B cell (primary cell): ENCODE data around the gene WNT11. TPM values are rescaled to one million over a fixed set of nuclear protein-coding genes. Genes with fewer than 3 reads are reported as not detected.

Source experiments
- ATAC-seq: fragments of 200-7000 bp; cut with Tn5 transposase; one replicate; pipeline ENCODE4 v1.10.0; 2021; ENCODE audit warnings: low read depth, mild to moderate bottlenecking, moderate number of reproducible peaks, moderate library complexity
- CTCF ChIA-PET: fragments of 350-600 bp; sonication (Branson Sonifier 250); formaldehyde crosslinking; loops from one replicate; lab custom pipeline; 2021; ENCODE audit warnings: antibody characterized with exemption, inconsistent platforms; lab: Charles Lee
- POLR2A ChIA-PET: fragments of 350-600 bp; sonication (Branson Sonifier 250); formaldehyde crosslinking; loops from one replicate; lab custom pipeline; 2021; ENCODE audit warnings: antibody characterized with exemption; lab: Charles Lee
- DNase-seq: peaks from one replicate; pipeline ENCODE4 v3.0.0; 2013
- H2AFZ ChIP-seq: 2 replicates; pipeline ENCODE4 v1.6.1; 2012; ENCODE audit warnings: mild to moderate bottlenecking, low read depth, low read length; ENCODE audit not compliant: insufficient read depth, poor library complexity, severe bottlenecking
- H3K27ac ChIP-seq, 2 donors: 1 replicate in 1 of 2; 2 replicates in 1 of 2; pipeline ENCODE4 v1.5.1; 2012 to 2013; ENCODE audit warnings: low read length in 2 of 2, mild to moderate bottlenecking in 2 of 2, moderate library complexity in 1 of 2
- H3K27me3 ChIP-seq, 4 experiments: fragments of 200-600 bp in 1 of 4; sonication (generic) in 1 of 4; replicated peaks in 1 of 4; 1 replicate in 2 of 4; 2 replicates in 2 of 4; pipeline versions ENCODE4 v1.6.1 to v1.7.0; 2013 to 2016; ENCODE audit warnings: low read length in 3 of 4, mild to moderate bottlenecking in 2 of 4, mixed read lengths in 1 of 4, moderate library complexity in 1 of 4; ENCODE audit not compliant: insufficient read depth in 4 of 4, control insufficient read depth in 3 of 4; ENCODE audit errors: control extremely low read depth in 1 of 4
- H3K36me3 ChIP-seq, 2 experiments: replicated peaks in 1 of 2; 1 replicate in 1 of 2; 2 replicates in 1 of 2; pipeline versions ENCODE4 v1.6.1 to v1.7.1; 2013; ENCODE audit warnings: low read length in 1 of 2; ENCODE audit not compliant: insufficient read depth in 2 of 2, control insufficient read depth in 1 of 2; ENCODE audit errors: control extremely low read depth in 1 of 2, extremely low read depth in 1 of 2
- H3K4me1 ChIP-seq, 2 donors: fragments of 200-600 bp in 1 of 2; sonication (generic) in 1 of 2; 1 replicate in 1 of 2; 2 replicates in 1 of 2; pipeline versions ENCODE4 v1.5.1 to v1.6.1; 2013 to 2017; ENCODE audit warnings: low read length in 2 of 2; ENCODE audit not compliant: control insufficient read depth in 2 of 2, insufficient read depth in 2 of 2
- H3K4me2 ChIP-seq: replicated peaks from 2 replicates; pipeline ENCODE3; 2012; ENCODE audit warnings: mild to moderate bottlenecking, low read depth, low read length; ENCODE audit not compliant: poor library complexity, severe bottlenecking
- H3K4me3 ChIP-seq, 5 experiments: fragments of 200-600 bp in 1 of 5; sonication (generic) in 1 of 5; 1 replicate in 3 of 5; 2 replicates in 2 of 5; pipeline versions ENCODE4 v1.5.1 to v1.7.0; 2011 to 2016; ENCODE audit warnings: low read length in 4 of 5, mild to moderate bottlenecking in 4 of 5, low read depth in 2 of 5, control low read depth in 1 of 5, moderate library complexity in 1 of 5; ENCODE audit not compliant: insufficient read depth in 1 of 5; ENCODE audit errors: control extremely low read depth in 1 of 5, extremely low read depth in 1 of 5
- H3K79me2 ChIP-seq: fragments of 200-600 bp; sonication (generic); one replicate; pipeline ENCODE4 v1.6.0; 2016; ENCODE audit warnings: low read length; ENCODE audit not compliant: control insufficient read depth, insufficient read depth
- H3K9ac ChIP-seq: fragments of 200-600 bp; sonication (generic); 2 replicates; pipeline ENCODE4 v1.6.1; 2017; ENCODE audit warnings: mild to moderate bottlenecking, low read length, moderate library complexity
- H3K9me3 ChIP-seq, 3 donors: one replicate each; pipeline versions ENCODE4 v1.6.1 to v1.7.1; 2013; ENCODE audit warnings: low read length in 2 of 3; ENCODE audit not compliant: control insufficient read depth in 2 of 3, insufficient read depth in 1 of 3; ENCODE audit errors: control extremely low read depth in 1 of 3
- H4K20me1 ChIP-seq: 2 replicates; pipeline ENCODE4 v1.6.0; 2012; ENCODE audit warnings: mild to moderate bottlenecking, low read length; ENCODE audit not compliant: insufficient read depth, control insufficient read depth, poor library complexity, severe bottlenecking
- H3K27ac Mint-ChIP-seq: one replicate; pipeline ENCODE4 v1.8.0; 2021; ENCODE audit warnings: mixed read lengths
- H3K27me3 Mint-ChIP-seq: one replicate; pipeline ENCODE4 v1.8.0; 2021; ENCODE audit warnings: mixed read lengths
- H3K4me1 Mint-ChIP-seq: one replicate; pipeline ENCODE4 v1.8.0; 2021; ENCODE audit warnings: mixed read lengths
- H3K4me3 Mint-ChIP-seq: one replicate; pipeline ENCODE4 v1.8.0; 2021; ENCODE audit warnings: mixed read lengths
- H3K9me3 Mint-ChIP-seq: one replicate; pipeline ENCODE4 v1.8.0; 2022; ENCODE audit warnings: mixed read lengths; ENCODE audit not compliant: insufficient read depth
- EZH2 ChIP-seq: IDR thresholded peaks from 2 replicates; pipeline ENCODE4 v1.6.1; 2012; ENCODE audit warnings: borderline replicate concordance, low read depth, mild to moderate bottlenecking, moderate library complexity, low read length; ENCODE audit not compliant: insufficient read depth, poor library complexity, severe bottlenecking
- WGBS: methylation state at CpG from one replicate; pipeline ENCODE4 v1.1.5; 2013; ENCODE audit warnings: missing lambda C conversion rate; ENCODE audit not compliant: insufficient coverage; 5-methylcytosine and 5-hydroxymethylcytosine counted together
- intact Hi-C: fragments of 100-400 bp; cut with micrococcal nuclease; formaldehyde crosslinking; loops from one replicate; pipeline ENCODE4 v1.10.0; 2022
- polyA plus RNA-seq: library from polyadenylated mRNA; depleted of rRNA; stranded (reverse); fragments of >200 nt; gene quantifications from 2 replicates; pipeline ENCODE4 v1.2.3, GENCODE V29; 2012
- total RNA-seq, 2 donors: library from RNA; stranded (reverse); fragments of 120-200 nt in 1 of 2; gene quantifications; 1 replicate in 1 of 2; 2 replicates in 1 of 2; pipeline versions ENCODE4 v1.2.3 to v1.2.4, GENCODE V29; 2013 to 2022
- TF ChIP-seq, protein P1 (sequence below): fragments of 200-600 bp; IDR thresholded peaks from one replicate; pipeline ENCODE4 v1.8.0; 2022; ENCODE audit warnings: antibody characterized with exemption, mild to moderate bottlenecking

Gene WNT11
- total and polyA plus RNA-seq, 2 donors (not counting 1 experiment from before 2014, with no cell fraction given), result 0.39 TPM; not detected in 1

DNA sequence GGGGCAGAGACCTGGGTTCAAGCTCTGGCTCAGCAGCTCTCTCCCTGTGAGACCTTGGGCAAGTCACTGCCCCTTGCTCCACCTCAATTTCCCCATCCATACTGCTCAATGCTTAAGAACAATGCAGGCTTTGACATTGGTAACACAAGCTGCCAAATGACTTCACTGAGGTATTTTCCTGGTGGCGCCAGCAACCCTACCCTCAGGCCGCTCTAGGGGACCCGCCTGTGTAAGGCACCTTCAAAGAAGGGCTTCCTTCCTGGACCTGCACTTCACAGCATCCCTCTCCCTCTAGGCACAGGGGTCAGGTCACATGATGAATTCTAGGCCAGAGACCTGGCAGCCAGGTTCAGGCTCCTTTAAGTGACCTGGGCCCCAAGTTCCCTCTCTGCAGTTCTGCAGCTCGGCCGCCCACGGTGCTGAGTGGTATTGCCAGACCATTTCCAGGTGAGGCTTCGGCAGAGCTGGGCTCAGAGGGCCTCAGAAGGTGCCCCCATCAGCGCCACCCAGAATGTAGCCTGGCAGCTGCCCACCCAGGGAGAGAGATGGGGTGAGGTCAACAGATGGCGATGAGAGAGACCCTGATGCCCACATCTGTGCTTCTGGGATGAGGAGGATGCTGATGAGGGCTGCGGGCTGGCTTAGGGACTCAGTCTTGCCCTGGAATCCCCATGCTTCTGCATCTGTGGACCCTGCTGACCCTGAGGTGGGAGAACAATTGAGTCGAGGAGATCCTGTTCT, 4.5 kb downstream of the WNT11 start:
- Histone ChIP-seq H3K79me2 (no peaks in the 10 kb centered on the region), H3K9ac (no peak overlapping the region), H3K27ac (no peak overlapping the region), H2AFZ (no peak overlapping the region), H3K9me3 (peaks cover 0 to 10% (median 0%) of the 10 kb centered on the region in 3 donors), H3K27me3 (peaks cover 0 to 44% (median 27%) of the 10 kb centered on the region in 4 experiments), H3K4me3 (no peak overlapping the region), H3K36me3 (no peaks in the 10 kb centered on the region), H3K4me1 (peaks cover 15 to 24% of the 10 kb centered on the region in 2 donors), H4K20me1 (peaks cover 14% of the 10 kb centered on the region), H3K4me2 (no peak overlapping the region)
- peaks cover 25% of the 10 kb centered on the region for H3K27me3 Mint-ChIP-seq
- ATAC-seq (no peak), DNase-seq (no peak)
- intact Hi-C loops, result no loop called here
- H3K4me3 Mint-ChIP-seq, result no peak overlapping the region
- ChIA-PET POLR2A (no interaction called here), CTCF (no interaction called here)
- peaks cover 9% of the 10 kb centered on the region for H3K4me1 Mint-ChIP-seq
- H3K9me3 Mint-ChIP-seq, result no peaks in the 10 kb centered on the region
- H3K27ac Mint-ChIP-seq, result no peak overlapping the region
- TF ChIP-seq, protein P1, sequence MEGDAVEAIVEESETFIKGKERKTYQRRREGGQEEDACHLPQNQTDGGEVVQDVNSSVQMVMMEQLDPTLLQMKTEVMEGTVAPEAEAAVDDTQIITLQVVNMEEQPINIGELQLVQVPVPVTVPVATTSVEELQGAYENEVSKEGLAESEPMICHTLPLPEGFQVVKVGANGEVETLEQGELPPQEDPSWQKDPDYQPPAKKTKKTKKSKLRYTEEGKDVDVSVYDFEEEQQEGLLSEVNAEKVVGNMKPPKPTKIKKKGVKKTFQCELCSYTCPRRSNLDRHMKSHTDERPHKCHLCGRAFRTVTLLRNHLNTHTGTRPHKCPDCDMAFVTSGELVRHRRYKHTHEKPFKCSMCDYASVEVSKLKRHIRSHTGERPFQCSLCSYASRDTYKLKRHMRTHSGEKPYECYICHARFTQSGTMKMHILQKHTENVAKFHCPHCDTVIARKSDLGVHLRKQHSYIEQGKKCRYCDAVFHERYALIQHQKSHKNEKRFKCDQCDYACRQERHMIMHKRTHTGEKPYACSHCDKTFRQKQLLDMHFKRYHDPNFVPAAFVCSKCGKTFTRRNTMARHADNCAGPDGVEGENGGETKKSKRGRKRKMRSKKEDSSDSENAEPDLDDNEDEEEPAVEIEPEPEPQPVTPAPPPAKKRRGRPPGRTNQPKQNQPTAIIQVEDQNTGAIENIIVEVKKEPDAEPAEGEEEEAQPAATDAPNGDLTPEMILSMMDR, result no peak
- WGBS, result 95% methylated on average over 11 of the region's 11 CpGs

DNA sequence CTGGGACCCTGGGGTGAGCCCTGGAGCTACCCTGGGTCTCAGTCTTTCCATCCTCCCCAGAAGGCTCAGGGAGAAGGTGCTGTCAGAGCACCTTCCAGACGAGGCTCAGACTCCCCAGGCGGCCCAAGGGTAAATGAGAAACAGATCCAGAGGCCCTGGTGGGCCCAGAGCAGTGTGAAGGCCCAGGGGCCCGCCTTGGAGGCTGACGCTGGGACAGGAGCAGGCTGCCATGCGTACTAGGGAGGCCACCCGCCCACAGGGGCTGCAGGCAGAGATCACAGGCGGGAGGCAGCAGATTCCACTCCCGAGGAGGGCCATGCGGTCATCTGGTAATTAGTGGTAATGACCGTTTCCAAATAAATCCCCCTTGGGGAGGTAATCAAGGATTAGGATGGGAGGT, 5.2 kb downstream of the WNT11 start:
- WGBS, result 84% methylated on average over 8 of the region's 10 CpGs
- Mint-ChIP-seq H3K27me3 (peaks cover 22% of the 10 kb centered on the region), H3K4me3 (no peak overlapping the region), H3K9me3 (no peaks in the 10 kb centered on the region), H3K4me1 (peaks cover 6% of the 10 kb centered on the region), H3K27ac (no peak overlapping the region)
- CTCF ChIA-PET, result no interaction called here
- Histone ChIP-seq H3K27me3 (peaks cover 0 to 38% (median 24%) of the 10 kb centered on the region in 4 experiments), H3K36me3 (no peaks in the 10 kb centered on the region), H2AFZ (no peak overlapping the region), H3K9me3 (peaks cover 0 to 8% (median 0%) of the 10 kb centered on the region in 3 donors), H3K27ac (no peak overlapping the region), H3K4me3 (no peak overlapping the region), H4K20me1 (peaks cover 10% of the 10 kb centered on the region), H3K79me2 (no peaks in the 10 kb centered on the region), H3K4me1 (peaks cover 10 to 18% of the 10 kb centered on the region in 2 donors), H3K4me2 (no peak overlapping the region), H3K9ac (no peak overlapping the region)
- TF ChIP-seq EZH2, result no peak
- TF ChIP-seq, protein P1, result no peak
- intact Hi-C loops, result no loop called here
- no peak for ATAC-seq
- POLR2A ChIA-PET, result no interaction called here
- no peak for DNase-seq
